Activated naive CD4-positive, alpha-beta T cell treated with anti-CD3 and anti-CD28 coated beads, Interleukin-2, amount 50 U/mL, for 24 hours (primary cell): ENCODE data around the gene AKNA.
A peak's percentile ranks its signal among the peaks of the same experiment; 100 is the strongest.

ENCODE experiments used
- H3K27ac Mint-ChIP-seq: one replicate; pipeline ENCODE4 v1.8.0; 2021; ENCODE audit warnings: mild to moderate bottlenecking, mixed read lengths
- H3K27me3 Mint-ChIP-seq: one replicate; pipeline ENCODE4 v1.8.0; 2021; ENCODE audit warnings: mixed read lengths
- H3K36me3 Mint-ChIP-seq: one replicate; pipeline ENCODE4 v1.8.0; 2021; ENCODE audit warnings: mixed read lengths
- H3K4me1 Mint-ChIP-seq: one replicate; pipeline ENCODE4 v1.8.0; 2021; ENCODE audit warnings: mixed read lengths
- H3K4me3 Mint-ChIP-seq: one replicate; pipeline ENCODE4 v1.8.0; 2021; ENCODE audit warnings: mild to moderate bottlenecking, mixed read lengths
- H3K9me3 Mint-ChIP-seq: one replicate; pipeline ENCODE4 v1.8.0; 2021; ENCODE audit warnings: mixed read lengths

Gene AKNA

DNA sequence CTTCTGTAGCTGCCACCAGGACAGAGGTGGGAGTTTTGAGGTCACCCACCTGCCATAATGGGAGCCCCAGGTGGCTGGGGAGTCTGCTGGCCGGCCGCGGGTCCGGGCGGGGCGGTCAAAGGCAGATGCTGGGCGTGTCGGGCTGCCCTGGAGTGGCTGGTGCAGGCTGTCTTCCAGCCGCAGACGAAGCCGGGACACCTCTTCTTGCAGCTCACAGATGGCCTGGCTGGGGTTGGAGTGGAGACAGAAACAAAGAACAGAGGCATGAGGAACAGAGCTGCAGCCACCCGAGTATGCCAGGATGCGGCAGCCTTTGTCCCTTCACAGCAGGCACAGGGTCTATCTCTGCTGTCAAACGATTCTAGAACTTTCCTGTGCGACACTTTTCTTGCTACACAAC lies 40.1 kb downstream of the AKNA start:
- no peak overlapping the region for H3K27ac Mint-ChIP-seq
- peaks cover 45% of the 10 kb centered on the region for H3K4me1 Mint-ChIP-seq
- no peak overlapping the region for H3K4me3 Mint-ChIP-seq
- no peaks in the 10 kb centered on the region for H3K9me3 Mint-ChIP-seq
- no peaks in the 10 kb centered on the region for H3K27me3 Mint-ChIP-seq
- H3K36me3 Mint-ChIP-seq = peaks cover 21% of the 10 kb centered on the region

DNA sequence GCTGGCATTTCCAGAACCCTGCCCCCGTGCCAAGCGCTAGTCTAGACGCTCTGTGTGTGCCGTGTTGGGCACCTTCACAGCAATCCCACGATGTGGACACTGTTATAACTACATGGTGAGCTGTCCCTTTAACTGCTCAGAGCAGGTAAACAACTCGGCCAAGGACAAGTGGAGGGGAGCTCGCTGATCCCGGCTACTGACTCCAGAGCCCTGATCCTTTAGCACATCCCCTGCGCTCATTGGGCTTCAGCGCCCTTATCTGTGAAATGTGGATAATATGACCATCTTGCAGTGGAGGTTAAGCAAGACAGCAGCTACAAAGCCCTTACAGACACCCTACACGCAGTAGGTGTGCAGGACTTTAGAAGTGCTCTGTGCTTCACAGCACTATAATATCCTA lies 41.6 kb downstream of the AKNA start:
- H3K27ac Mint-ChIP-seq = peak overlapping the region; percentile 19
- peaks cover 41% of the 10 kb centered on the region for H3K4me1 Mint-ChIP-seq
- H3K27me3 Mint-ChIP-seq = no peaks in the 10 kb centered on the region
- no peak overlapping the region for H3K4me3 Mint-ChIP-seq
- H3K36me3 Mint-ChIP-seq = peaks cover 24% of the 10 kb centered on the region
- H3K9me3 Mint-ChIP-seq = no peaks in the 10 kb centered on the region

DNA sequence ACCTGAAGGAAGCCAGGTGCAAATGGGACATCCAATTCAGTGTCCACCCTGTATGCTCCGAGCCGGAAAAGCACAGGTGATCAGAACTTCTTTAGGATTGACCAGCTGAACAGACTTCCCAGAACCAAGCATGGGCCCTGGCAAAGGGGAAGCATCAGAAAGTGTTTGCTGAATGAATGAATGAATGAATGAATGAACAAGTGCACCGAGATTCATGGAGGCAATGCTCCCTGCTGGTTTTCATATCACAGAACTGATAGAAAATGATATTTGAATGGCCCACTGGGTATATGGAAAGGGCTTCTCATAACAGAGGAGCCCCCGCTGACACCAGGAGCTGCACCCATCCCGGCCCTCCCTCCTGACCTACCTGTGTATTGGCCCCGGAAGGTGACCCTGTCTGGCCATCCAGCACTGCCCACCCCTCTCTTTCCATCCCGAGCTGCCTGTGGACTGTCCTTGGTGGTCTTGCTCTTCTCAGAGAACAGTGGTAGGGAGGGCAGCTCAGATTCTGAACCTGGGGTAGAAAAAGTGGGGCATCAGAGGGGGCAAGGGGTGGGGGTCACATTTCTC lies 42.2 kb downstream of the AKNA start:
- H3K4me3 Mint-ChIP-seq = no peak overlapping the region
- no peaks in the 10 kb centered on the region for H3K9me3 Mint-ChIP-seq
- H3K4me1 Mint-ChIP-seq = peaks cover 36% of the 10 kb centered on the region
- H3K27me3 Mint-ChIP-seq = no peaks in the 10 kb centered on the region
- H3K27ac Mint-ChIP-seq = peak overlapping the region; percentile 30
- peaks cover 26% of the 10 kb centered on the region for H3K36me3 Mint-ChIP-seq

DNA sequence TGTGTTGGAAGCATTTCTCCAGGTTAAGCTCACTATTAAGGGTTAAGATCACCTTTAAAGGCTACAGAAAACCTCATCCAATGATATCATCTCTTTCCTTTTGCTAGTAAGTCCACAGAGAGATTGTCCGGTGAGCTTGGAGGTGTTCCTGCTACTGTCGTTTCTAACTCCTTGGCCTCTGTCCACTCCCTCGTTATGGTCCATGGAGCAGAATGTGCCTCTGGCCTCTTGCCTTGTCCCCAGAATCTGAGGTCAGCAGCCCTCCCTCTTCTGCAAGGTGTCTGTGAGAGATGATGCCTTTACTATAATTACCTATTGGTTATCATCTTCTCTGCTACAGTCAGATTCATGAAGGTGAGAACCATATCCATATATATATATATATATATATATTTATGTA lies 43.1 kb downstream of the AKNA start:
- H3K27ac Mint-ChIP-seq = peak overlapping the region; percentile 73
- H3K27me3 Mint-ChIP-seq = no peaks in the 10 kb centered on the region
- peaks cover 27% of the 10 kb centered on the region for H3K4me1 Mint-ChIP-seq
- H3K9me3 Mint-ChIP-seq = no peaks in the 10 kb centered on the region
- H3K36me3 Mint-ChIP-seq = peaks cover 21% of the 10 kb centered on the region
- H3K4me3 Mint-ChIP-seq = no peak overlapping the region

DNA sequence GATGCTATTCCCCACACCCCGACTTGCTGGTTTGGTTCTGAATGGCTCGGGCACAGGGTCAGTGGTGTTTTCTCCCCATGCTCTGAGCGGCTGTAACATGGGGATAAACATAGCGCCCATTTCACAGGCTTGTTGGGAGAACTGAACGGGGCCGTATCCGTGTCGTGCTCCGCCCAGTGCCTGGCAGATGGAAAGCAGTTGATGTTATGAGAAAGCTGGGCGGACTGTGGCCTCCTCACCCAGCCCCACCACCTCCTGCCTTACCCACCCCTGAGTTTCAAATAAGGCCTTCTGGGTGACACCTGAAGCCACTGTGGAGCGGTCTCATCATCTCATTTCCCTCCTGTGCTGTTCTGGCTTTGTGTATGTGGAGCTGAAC lies 43.6 kb downstream of the AKNA start:
- peaks cover 16% of the 10 kb centered on the region for H3K36me3 Mint-ChIP-seq
- H3K4me1 Mint-ChIP-seq = peaks cover 21% of the 10 kb centered on the region
- H3K27ac Mint-ChIP-seq = peak overlapping the region; percentile 32
- H3K27me3 Mint-ChIP-seq = no peaks in the 10 kb centered on the region
- no peak overlapping the region for H3K4me3 Mint-ChIP-seq
- H3K9me3 Mint-ChIP-seq = no peaks in the 10 kb centered on the region

DNA sequence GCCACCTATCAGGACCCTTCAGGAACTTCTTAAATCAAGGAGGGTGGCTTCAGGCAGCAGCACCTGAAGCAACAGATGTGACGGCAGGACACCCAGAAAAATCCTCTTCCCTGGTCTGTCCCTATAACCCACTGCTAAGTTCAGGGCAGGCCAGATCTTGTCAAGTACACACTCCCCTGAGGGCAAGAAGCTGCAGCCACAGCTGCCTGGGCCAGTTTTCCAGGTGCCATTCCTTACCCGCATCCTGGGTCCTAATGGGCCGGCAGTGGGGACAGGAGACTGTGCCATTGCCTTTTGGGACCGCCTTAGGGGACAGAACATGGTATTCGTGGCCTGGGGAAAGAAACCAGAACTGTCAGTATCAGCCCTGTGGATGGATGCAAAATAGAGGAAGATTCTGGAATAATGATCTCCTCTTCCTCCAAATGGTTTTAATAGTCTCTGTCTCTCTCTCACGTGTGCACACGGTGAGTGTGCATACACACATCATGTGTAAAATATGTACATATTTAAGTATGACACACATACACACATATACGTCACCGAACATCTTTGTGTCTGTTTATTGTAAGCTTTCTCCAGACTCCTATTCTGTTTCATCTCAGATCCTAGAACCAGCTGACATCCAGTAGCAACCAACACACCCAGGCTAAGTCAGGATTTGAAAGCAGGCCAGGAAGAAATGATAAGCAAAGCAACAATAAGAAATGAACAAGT lies 44.2 kb downstream of the AKNA start:
- Mint-ChIP-seq H3K4me1 (peaks cover 16% of the 10 kb centered on the region), H3K36me3 (peaks cover 15% of the 10 kb centered on the region), H3K27me3 (no peaks in the 10 kb centered on the region), H3K9me3 (no peaks in the 10 kb centered on the region), H3K4me3 (no peak overlapping the region), H3K27ac (peak overlapping the region; percentile 86)

DNA sequence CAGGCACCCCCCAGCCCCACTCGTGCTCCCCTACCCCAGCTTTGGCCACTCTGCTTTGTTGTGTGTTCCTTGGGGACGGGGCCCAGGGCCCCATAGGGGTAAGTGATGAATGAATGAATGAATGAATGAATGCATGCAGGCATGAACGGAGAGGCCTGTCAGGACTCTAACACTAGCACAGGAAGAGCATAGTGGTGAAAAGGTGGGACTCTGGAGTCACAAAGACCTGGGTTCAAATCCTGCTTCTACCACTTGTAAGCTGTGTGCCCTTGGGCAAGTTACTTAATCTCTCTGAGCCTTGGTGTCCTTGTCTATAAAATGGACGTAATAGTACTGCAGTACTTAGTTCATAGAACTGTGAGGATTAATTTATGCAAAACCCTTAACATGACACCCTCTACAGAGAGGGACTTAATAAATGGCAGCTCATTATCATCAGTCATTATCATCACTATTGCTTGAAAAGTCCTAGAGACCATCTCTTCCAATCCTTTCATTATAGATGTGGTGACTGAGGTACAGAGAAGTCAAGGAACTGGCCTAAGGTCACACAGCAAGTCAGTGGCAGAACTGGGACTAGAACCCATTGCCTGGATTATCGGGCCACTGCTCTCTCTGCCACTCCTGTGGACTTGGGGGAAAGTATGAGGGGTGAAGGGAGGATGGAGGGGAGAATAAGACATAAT lies 44.9 kb downstream of the AKNA start:
- Mint-ChIP-seq H3K4me1 (peaks cover 9% of the 10 kb centered on the region), H3K9me3 (no peaks in the 10 kb centered on the region), H3K4me3 (no peak overlapping the region)

DNA sequence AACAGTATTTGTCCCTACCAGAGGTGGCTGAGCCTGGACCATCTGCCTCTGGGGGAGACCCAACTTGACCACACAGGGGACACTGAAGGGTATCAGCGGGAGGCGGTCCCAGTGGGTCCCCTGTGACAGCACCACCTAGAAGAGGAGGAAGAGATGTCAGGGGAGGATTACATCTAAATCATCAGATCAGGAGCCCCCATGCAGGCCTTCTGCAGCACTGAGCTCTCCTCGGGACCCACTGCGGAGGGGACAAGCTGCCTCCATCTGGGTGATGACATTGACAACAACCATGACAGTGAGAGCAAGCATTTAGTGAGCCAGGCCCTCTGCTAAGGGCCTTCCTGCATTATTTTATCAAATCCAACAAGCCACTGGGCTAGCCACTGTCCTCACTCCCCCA lies 45.8 kb downstream of the AKNA start:
- H3K27me3 Mint-ChIP-seq = no peaks in the 10 kb centered on the region
- no peaks in the 10 kb centered on the region for H3K9me3 Mint-ChIP-seq
- H3K36me3 Mint-ChIP-seq = peaks cover 10% of the 10 kb centered on the region
- peaks cover 8% of the 10 kb centered on the region for H3K4me1 Mint-ChIP-seq
- H3K27ac Mint-ChIP-seq = no peak overlapping the region
- no peak overlapping the region for H3K4me3 Mint-ChIP-seq

More for the DNA sequence above, 44.9 kb downstream of the AKNA start:
- Mint-ChIP-seq H3K27ac (peak overlapping the region; percentile 86), H3K36me3 (peaks cover 10% of the 10 kb centered on the region), H3K27me3 (no peaks in the 10 kb centered on the region)

DNA sequence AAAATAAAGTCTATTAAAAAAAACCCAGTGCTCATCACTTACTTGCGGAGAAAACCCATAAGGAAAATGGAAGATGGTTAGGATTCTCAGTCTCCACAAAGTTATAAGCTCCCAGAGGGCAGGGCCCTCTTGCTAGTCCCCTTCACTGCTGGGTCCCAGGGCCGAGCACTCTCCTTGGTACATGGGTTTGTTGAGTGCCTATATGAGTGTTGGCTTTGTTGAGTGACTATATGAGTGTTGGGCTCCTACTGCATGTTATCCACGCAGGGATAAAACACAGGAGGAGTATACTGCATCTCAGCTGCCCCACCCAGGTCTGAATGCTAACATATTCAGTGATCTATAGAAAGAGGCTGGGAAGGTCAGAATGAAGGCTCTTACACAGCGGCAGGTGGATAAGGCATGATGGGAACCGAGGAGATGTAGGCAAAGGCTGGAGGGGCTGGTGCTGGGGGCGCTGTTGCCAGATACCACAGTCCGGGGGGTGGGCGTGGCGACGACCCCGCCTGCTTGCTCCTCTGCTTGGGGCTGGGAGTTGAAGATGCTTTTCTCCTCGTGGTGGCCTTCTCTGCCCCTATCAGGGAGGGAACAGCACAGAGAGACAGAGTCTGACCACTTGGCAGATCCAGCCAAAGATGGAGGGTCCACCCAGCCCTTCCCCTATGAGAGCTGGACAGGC lies 46.5 kb downstream of the AKNA start:
- no peaks in the 10 kb centered on the region for H3K27me3 Mint-ChIP-seq
- no peaks in the 10 kb centered on the region for H3K9me3 Mint-ChIP-seq
- H3K4me1 Mint-ChIP-seq = peaks cover 4% of the 10 kb centered on the region
- no peak overlapping the region for H3K4me3 Mint-ChIP-seq
- peaks cover 8% of the 10 kb centered on the region for H3K36me3 Mint-ChIP-seq
- peak overlapping the region; percentile 83 for H3K27ac Mint-ChIP-seq

DNA sequence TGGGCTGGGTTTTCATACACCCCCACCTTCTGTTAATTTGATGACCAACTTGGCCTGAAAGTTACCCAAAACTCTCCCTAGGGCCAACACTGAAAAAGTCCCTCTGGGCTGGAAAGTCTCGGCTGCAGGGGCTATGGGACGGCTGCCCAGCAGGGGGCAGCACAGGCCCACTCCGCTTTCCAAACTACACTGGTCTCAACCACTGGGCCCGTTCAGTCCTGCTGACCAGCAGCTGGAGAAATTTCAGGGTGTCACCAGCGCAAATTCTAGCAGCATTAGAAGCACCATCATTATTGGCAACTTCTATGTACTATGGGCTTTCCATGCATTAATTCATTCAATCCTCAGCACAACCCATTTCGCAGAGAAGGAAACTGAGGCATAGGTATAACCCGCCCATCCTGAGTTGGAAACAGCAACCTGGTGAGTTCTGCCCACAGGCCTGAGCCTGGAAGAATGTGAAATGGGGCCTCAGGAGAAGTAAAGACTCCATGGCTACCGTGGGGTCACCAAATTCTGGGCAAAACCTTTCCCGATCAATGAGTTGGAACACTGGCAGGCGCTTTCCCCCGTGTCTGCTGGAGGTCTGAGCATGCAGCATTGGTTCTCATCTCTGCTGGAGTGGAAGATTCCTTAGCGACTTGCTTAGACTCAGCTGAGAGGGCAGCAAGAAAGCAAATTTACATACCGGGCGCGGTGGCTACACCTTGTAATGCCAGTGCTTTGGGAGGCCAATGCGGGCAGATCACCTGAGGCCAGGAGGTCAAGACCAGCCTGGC lies 48.5 kb downstream of the AKNA start:
- H3K4me3 Mint-ChIP-seq = no peak overlapping the region
- H3K27me3 Mint-ChIP-seq = no peaks in the 10 kb centered on the region
- H3K4me1 Mint-ChIP-seq = peaks cover 7% of the 10 kb centered on the region
- H3K36me3 Mint-ChIP-seq = peaks cover 8% of the 10 kb centered on the region
- no peaks in the 10 kb centered on the region for H3K9me3 Mint-ChIP-seq
- no peak overlapping the region for H3K27ac Mint-ChIP-seq

DNA sequence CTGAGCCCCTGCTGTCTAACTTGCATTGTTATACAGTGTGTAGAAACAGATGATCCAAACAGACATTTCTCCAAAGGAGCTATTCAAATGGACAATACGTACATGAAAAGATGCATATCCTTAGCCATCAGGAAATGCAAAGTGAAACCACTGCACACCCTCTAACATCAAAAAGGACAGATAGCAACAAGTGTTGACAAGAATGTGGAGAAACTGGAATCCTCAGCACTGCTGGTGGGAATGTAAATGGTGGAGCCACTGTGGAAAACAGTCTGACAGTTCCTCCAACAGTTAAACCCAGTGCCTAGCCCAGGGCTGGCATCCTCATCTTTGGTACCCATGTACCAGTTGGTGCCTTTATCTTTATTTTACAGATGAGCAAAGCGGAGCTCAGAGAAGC lies 49.6 kb downstream of the AKNA start:
- H3K36me3 Mint-ChIP-seq = peaks cover 8% of the 10 kb centered on the region
- H3K9me3 Mint-ChIP-seq = no peaks in the 10 kb centered on the region
- H3K4me1 Mint-ChIP-seq = peaks cover 7% of the 10 kb centered on the region
- H3K4me3 Mint-ChIP-seq = no peak overlapping the region
- H3K27me3 Mint-ChIP-seq = no peaks in the 10 kb centered on the region
- H3K27ac Mint-ChIP-seq = no peak overlapping the region

DNA sequence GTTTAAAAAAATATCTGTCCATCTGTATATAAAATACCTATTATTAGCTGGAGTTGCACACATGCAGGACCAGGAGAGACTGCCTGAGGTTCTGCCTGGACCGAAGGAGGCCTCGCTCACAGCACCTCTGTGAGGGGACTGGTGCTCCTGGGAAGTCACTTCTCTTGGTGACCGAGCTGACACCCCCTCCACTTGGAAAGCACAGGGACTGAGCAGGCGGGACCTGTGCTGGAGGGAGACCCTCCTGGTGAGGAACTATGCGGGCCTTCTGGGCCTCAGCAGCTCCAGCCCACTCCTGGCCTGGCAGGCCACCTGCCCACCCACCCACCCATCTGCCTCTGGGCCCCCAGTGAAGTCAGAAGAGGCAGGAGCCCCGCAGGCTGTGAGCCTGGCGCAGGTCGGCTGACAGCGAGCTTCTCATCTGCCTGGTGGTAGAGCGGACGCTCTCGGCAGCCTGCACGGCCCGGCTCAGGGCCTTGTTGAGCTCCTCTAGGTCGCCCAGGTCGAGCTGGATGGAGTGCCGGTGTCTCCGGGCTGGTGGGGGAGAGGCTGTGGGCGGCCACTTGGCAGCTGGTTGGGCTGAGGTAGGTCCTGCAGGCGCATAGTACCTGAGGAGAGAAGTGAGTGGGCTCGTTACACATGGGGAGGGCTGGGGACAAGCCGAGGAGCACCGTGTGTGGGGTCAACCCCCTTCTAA lies 50.9 kb downstream of the AKNA start:
- Mint-ChIP-seq H3K36me3 (peaks cover 8% of the 10 kb centered on the region), H3K4me1 (peaks cover 7% of the 10 kb centered on the region), H3K27me3 (no peaks in the 10 kb centered on the region), H3K4me3 (no peak overlapping the region), H3K27ac (peak overlapping the region; percentile 41), H3K9me3 (no peaks in the 10 kb centered on the region)

DNA sequence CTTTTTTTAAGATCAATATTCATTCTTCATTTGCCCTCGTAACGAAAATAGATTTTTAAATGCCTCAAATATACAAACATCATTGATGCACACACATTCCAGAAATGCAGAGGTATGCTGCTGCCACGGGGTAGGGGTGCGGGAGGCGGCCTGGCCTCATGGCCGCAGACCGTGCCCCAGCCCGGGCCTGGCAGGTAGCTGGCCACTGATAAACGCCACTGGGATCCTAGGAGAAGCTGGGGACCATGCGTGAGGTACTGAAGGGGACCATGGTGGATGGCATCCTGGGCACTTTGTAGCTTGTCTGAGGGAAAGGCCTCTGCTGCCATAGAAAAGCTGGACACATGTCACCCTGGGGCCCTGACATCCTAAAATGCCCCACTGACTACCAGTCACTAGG lies 51.6 kb downstream of the AKNA start:
- peaks cover 4% of the 10 kb centered on the region for H3K4me1 Mint-ChIP-seq
- H3K27me3 Mint-ChIP-seq = no peaks in the 10 kb centered on the region
- peaks cover 5% of the 10 kb centered on the region for H3K36me3 Mint-ChIP-seq
- no peak overlapping the region for H3K4me3 Mint-ChIP-seq
- H3K27ac Mint-ChIP-seq = no peak overlapping the region
- no peaks in the 10 kb centered on the region for H3K9me3 Mint-ChIP-seq

DNA sequence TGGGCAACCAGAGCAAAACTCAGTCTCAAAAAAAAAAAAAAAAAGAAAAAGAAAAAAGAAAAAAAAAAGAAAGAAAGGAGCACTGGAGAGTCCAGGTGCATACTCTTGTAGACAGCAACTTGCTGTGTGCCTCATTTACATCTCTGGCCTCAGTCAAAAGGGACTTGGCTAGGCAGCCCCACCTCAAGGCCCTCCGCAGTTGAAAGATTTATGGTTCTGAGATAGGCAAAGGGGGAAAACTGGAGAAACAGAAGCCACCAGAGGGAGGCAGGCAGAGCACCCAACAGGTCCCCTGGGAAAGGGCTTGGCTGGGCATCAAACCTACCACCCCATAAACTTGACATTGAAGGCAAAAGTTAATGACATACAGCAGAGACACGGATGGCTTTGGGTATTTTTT lies 52.0 kb downstream of the AKNA start:
- no peaks in the 10 kb centered on the region for H3K27me3 Mint-ChIP-seq
- H3K27ac Mint-ChIP-seq = peak overlapping the region; percentile 46
- H3K36me3 Mint-ChIP-seq = peaks cover 5% of the 10 kb centered on the region
- peaks cover 4% of the 10 kb centered on the region for H3K4me1 Mint-ChIP-seq
- H3K9me3 Mint-ChIP-seq = no peaks in the 10 kb centered on the region
- no peak overlapping the region for H3K4me3 Mint-ChIP-seq

DNA sequence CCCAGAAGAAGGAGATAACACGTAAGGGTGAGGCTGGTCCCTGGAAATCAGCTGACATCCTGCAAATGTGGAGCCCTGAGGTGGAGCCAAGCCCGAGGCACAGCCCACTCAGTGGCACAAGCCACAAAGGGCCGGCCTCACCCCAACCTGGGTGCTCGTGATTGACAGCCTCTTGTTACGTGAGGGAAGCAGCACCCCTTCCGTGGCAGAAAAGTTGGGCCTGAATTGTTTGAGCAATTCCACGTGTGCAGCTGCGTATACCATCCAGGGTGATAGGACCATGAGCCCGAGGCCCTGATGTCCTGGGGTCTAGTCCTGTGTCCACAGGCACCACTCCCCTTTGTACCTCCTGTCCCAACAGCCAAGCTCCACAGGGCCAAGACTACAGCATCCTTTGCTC lies 53.3 kb downstream of the AKNA start:
- Mint-ChIP-seq H3K4me3 (no peak overlapping the region), H3K27me3 (no peaks in the 10 kb centered on the region), H3K4me1 (peaks cover 9% of the 10 kb centered on the region), H3K36me3 (peaks cover 3% of the 10 kb centered on the region), H3K9me3 (no peaks in the 10 kb centered on the region), H3K27ac (peak overlapping the region; percentile 4)
